ENCODE results near the gene SPOCK3.

SPOCK3 gene

DNA sequence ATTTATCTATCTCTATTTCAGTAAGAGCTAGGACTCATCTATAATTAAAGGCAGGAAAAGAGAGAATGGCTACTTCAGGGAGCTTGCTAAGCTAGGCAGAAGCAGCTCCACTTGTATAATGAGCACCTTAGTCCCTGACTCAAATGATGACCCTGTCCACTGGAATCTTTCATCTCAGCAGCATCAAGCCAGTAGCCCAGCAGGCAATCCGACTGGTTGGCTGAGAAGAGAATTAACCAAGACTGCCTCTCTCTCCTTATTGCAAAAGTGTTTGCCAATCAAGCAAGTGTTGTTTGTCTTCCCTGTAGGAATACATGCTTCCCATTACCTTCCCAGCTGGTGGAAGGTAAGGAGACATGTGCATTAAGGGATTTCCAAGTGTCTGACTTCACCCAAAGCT is 3.9 kb upstream of the SPOCK3 start:
- no peak overlapping the region for H3K4me3 ChIP-seq (replicated peaks; ENCODE audit: low read depth, low read length)
- DNase-seq (ENCODE audit: extremely low read depth, low read depth): no peak
- TF ChIP-seq, protein P1, sequence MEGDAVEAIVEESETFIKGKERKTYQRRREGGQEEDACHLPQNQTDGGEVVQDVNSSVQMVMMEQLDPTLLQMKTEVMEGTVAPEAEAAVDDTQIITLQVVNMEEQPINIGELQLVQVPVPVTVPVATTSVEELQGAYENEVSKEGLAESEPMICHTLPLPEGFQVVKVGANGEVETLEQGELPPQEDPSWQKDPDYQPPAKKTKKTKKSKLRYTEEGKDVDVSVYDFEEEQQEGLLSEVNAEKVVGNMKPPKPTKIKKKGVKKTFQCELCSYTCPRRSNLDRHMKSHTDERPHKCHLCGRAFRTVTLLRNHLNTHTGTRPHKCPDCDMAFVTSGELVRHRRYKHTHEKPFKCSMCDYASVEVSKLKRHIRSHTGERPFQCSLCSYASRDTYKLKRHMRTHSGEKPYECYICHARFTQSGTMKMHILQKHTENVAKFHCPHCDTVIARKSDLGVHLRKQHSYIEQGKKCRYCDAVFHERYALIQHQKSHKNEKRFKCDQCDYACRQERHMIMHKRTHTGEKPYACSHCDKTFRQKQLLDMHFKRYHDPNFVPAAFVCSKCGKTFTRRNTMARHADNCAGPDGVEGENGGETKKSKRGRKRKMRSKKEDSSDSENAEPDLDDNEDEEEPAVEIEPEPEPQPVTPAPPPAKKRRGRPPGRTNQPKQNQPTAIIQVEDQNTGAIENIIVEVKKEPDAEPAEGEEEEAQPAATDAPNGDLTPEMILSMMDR (IDR thresholded peaks at IDR 0.05; ENCODE audit: low read depth, low read length, missing control alignments): no peak

DNA sequence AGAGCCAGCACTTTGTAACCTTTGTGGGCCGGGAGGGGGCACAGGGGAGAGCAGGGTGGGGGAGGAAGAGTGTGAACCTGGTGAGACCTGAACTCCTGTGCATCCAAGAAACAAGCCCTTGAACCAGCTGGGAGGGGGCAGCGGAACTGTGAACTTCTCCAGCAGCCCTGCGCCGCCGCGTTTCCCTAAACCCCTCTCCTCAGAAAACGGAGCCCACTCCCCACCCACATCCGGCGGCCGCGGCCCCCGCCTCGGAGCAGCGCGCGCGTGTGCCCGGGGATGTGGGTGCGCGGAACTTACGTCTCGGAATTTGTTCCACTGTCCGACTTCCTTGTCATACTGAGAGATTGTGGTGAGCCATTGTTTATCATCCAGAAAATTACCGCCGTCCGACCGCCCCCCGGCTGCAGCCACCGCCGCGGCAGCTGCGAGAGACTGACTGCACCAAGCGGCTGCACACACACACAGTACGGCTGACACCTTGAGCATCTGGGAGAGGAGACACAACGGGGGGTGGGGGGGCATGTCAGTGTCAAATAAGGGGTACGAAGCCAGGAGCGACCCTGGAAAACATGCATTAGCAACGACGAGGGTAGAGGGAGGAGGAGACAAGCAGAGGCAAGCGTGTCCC is 494 bp downstream of the SPOCK3 start:
- peak overlapping the region; percentile 18; the same call in 1 of the 2 replicates for H3K4me3 ChIP-seq (replicated peaks; ENCODE audit: low read depth, low read length)
- TF ChIP-seq, protein P1 (IDR thresholded peaks at IDR 0.05; ENCODE audit: low read depth, low read length, missing control alignments): no peak
- no peak for DNase-seq (ENCODE audit: extremely low read depth, low read depth)

DNA sequence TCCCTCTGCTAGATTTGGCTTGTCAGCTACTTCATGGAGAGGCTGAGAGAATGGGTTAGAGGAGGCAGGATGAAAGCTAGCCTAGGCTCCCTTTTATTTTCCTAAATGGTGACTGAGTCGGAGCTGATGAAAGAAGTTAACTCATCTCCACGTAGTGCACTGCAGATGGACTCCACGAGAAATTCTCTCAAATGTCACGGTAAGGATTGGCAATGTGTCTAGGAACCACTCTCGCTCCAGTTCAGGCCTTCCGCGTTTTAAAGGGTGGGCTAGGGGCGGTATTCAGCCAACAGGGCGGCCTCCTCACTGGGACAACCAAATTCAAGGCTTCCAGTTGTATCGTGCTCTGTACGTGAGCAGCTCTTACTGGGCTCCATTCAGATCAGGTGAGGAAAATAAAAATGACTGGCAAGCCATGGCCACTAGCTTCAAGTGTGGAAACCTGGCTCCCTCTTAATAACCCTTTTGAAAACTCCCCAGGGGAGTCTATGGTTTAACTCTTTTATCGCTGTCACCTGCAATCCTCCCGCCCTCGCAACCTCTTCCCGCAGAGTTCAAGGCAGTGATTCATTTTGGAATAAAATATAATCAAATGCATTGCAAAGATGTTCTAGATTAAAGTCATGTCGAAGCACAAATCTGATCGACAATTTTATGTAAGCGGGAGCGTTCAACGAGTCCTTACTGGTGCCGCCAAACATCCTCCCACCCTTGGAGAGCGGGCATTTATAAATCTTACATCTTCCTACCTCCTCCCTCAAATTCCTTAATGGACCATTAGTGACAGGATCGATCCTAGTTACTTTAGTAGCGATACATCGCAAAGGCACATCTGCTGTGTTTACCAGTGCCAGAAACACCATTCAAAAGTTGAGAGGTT is 1.2 kb downstream of the SPOCK3 start:
- no peak overlapping the region for H3K4me3 ChIP-seq (replicated peaks; ENCODE audit: low read depth, low read length)
- no peak for DNase-seq (ENCODE audit: extremely low read depth, low read depth)
- TF ChIP-seq, protein P1 (IDR thresholded peaks at IDR 0.05; ENCODE audit: low read depth, low read length, missing control alignments): no peak

DNA sequence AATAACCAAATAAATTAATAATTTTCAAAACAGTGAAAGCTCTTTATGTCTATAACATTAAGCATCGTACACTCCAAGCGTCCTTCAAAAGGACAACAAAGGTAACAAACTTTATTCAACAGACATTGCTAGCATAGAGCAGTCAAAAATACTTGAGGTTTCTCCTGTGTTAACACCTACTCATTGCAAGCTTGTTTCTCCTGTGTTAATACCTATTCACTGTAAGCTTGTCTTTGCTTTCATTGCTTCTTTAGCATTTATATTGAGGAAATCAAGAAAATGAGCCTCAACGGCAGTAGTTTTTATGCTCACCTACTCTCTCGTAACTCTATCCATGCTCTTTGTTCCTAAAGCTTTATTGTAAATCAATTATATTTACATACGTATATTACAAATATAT is 3.5 kb downstream of the SPOCK3 start:
- DNase-seq (ENCODE audit: extremely low read depth, low read depth): no peak
- H3K4me3 ChIP-seq (replicated peaks; ENCODE audit: low read depth, low read length): no peak overlapping the region
- TF ChIP-seq, protein P1 (IDR thresholded peaks at IDR 0.05; ENCODE audit: low read depth, low read length, missing control alignments): no peak

DNA sequence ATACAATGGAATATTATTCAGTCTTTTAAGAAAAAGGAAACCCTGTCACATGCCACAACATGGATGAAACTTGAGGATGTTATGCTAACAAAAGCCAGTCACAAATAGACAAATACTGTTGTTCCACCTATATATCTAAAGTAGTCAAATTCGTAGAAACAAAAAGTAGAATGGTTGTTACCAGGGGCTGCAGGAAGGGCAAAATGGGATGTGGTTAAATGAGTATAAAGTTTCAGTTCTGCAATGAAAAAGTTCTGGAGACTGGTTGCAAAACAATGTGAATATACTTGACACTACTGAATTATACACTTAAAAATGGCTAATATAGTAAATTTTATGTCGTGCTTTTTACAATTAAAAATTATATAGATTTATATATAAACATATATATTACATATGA is 12.2 kb downstream of the SPOCK3 start:
- DNase-seq (ENCODE audit: extremely low read depth, low read depth): no peak
- TF ChIP-seq, protein P1 (IDR thresholded peaks at IDR 0.05; ENCODE audit: low read depth, low read length, missing control alignments): no peak
- no peak overlapping the region for H3K4me3 ChIP-seq (replicated peaks; ENCODE audit: low read depth, low read length)

DNA sequence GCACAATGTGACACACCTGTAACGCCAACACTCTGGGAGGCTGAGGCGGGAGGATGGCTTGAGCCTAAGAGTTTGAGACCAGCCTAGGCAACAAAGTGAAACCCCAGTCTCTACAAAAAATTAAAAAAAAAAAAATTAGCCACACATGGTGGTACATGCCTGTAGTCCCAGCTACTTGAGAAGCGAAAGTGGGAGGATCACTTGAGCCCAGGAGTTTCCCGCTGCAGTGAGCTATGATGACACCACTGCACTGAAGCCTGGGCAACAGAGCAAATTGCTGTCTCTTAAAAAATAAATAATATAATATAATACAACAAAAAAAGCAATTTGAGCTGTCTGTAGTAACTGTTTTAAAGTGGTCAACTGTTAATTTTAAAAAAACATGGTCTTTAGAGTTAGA is 13.2 kb downstream of the SPOCK3 start:
- H3K4me3 ChIP-seq (replicated peaks; ENCODE audit: low read depth, low read length): no peak overlapping the region
- TF ChIP-seq, protein P1 (IDR thresholded peaks at IDR 0.05; ENCODE audit: low read depth, low read length, missing control alignments): no peak
- DNase-seq (ENCODE audit: extremely low read depth, low read depth): no peak
